Transverse colon (tissue), 4 donors: ENCODE measurements around the gene ZNF512B. TPM values are rescaled to one million over a fixed set of nuclear protein-coding genes. Genes with fewer than 3 reads are reported as not detected.

Experiments used
- DNase-seq: peaks from one replicate; pipeline ENCODE4 v3.0.0-alpha.2; 2019
- H3K27ac ChIP-seq, 4 donors: fragments of 200-600 bp; sonication (generic); 2 replicates each; pipeline ENCODE4 v1.5.1; 2016 to 2018; ENCODE audit warnings: inconsistent platforms in 4 of 4
- H3K27me3 ChIP-seq: fragments of 200-600 bp; sonication (generic); 2 replicates; pipeline ENCODE4 v1.5.1; 2017; ENCODE audit warnings: inconsistent platforms
- H3K36me3 ChIP-seq, 4 donors: fragments of 200-600 bp; sonication (generic); 2 replicates each; pipeline ENCODE4 v1.5.1; 2017 to 2019; ENCODE audit warnings: inconsistent platforms in 4 of 4
- H3K4me1 ChIP-seq, 4 donors: fragments of 200-600 bp; sonication (generic); 2 replicates each; pipeline ENCODE4 v1.5.1; 2017 to 2020; ENCODE audit warnings: inconsistent platforms in 4 of 4
- H3K4me3 ChIP-seq, 4 donors: fragments of 200-600 bp; sonication (generic); 1 replicate in 1 of 4; 2 replicates in 3 of 4; pipeline versions ENCODE4 v1.5.1 to v1.6.1; 2017 to 2019; ENCODE audit warnings: inconsistent platforms in 4 of 4
- H3K9me3 ChIP-seq, 2 donors: fragments of 200-600 bp; sonication (generic); 2 replicates each; pipeline ENCODE4 v1.5.1; 2017 to 2019; ENCODE audit warnings: inconsistent platforms in 2 of 2
- CTCF ChIP-seq, 5 experiments: fragments of 200-600 bp in 3 of 5; fragments of 450-650 bp in 2 of 5; sonication (generic) in 3 of 5; IDR thresholded peaks; 1 replicate in 2 of 5; 2 replicates in 3 of 5; pipeline ENCODE4 v1.5.1; 2016 to 2017; ENCODE audit warnings: antibody characterized with exemption in 5 of 5, inconsistent platforms in 3 of 5, mild to moderate bottlenecking in 2 of 5, moderate library complexity in 1 of 5
- EP300 ChIP-seq: sonication (generic); formaldehyde crosslinking; IDR thresholded peaks from one replicate; pipeline ENCODE4 v1.6.1; 2017; ENCODE audit warnings: antibody characterized with exemption, low read depth
- POLR2A ChIP-seq: fragments of 450-650 bp; IDR thresholded peaks from one replicate; pipeline ENCODE4 v1.6.1; 2016; ENCODE audit warnings: antibody characterized with exemption, mild to moderate bottlenecking, moderate library complexity
- POLR2AphosphoS5 ChIP-seq, 3 donors: sonication (generic); formaldehyde crosslinking; IDR thresholded peaks; one replicate each; pipeline ENCODE4 v1.6.1; 2016; ENCODE audit warnings: antibody characterized with exemption in 3 of 3
- WGBS, 2 donors: methylation state at CpG; one replicate each; pipeline ENCODE4 v1.1.5; 2018; ENCODE audit warnings: low coverage in 1 of 2; 5-methylcytosine and 5-hydroxymethylcytosine counted together
- in situ Hi-C, 4 donors: fragments of 200-750 bp; cut with MboI; loops; one replicate each; pipeline versions ENCODE4 v1.15.0 to v1.15.1; 2017; ENCODE audit warnings: low sequenced_read_pairs in 3 of 4, low pct_ligation_motif_present in 1 of 4, low pct_unique_long_range_greater_than_20kb in 1 of 4
- intact Hi-C: fragments of 100-400 bp; cut with DNase I; formaldehyde crosslinking; loops from one replicate; pipeline ENCODE4 v1.15.1; 2023; ENCODE audit warnings: low total_unique reads
- total RNA-seq, 4 donors: library from RNA; depleted of rRNA; stranded (reverse); fragments of >200 nt; gene quantifications; one replicate each; pipeline ENCODE4 v1.1.0, GENCODE V29; 2016

Gene ZNF512B
- total RNA-seq, 4 donors from 2014 or later, result 1.8 to 5.2 (median 2.1) TPM

- no peaks in the 10 kb centered on the region for H3K36me3 ChIP-seq
- intact Hi-C loops (no loop called here), in situ Hi-C loops (no loop called here)
- 83 to 96% methylated on average over 5 to 22 of the region's 28 CpGs for WGBS, 2 donors
- no peak overlapping the region for H3K27ac ChIP-seq
- peaks cover 8 to 16% (median 11%) of the 10 kb centered on the region in 4 donors for H3K4me1 ChIP-seq
- TF ChIP-seq EP300 (no peak), POLR2A (no peak), POLR2AphosphoS5 (IDR thresholded peaks at IDR 0.05) (no peak), CTCF (IDR thresholded peaks at IDR 0.05) (no peak)
- H3K27me3 ChIP-seq, result peaks cover 13% of the 10 kb centered on the region
- no peak overlapping the region for H3K4me3 ChIP-seq
- no peaks in the 10 kb centered on the region for H3K9me3 ChIP-seq
- DNase-seq, result peak; percentile 8
Measured at GRCh38 chr20:63967330-63968135, 2.2 kb downstream of the ZNF512B start.

GRCh38 chr20:63966944-63967322 lies 2.8 kb downstream of the ZNF512B start:
- TF ChIP-seq EP300 (no peak), CTCF (IDR thresholded peaks at IDR 0.05) (no peak), POLR2AphosphoS5 (IDR thresholded peaks at IDR 0.05) (no peak), POLR2A (no peak)
- Histone ChIP-seq H3K4me1 (peaks cover 8 to 16% (median 11%) of the 10 kb centered on the region in 4 donors), H3K27me3 (peaks cover 13% of the 10 kb centered on the region), H3K36me3 (no peaks in the 10 kb centered on the region), H3K27ac (no peak overlapping the region), H3K9me3 (no peaks in the 10 kb centered on the region), H3K4me3 (no peak overlapping the region)
- 88 to 91% methylated on average over 6 to 13 of the region's 13 CpGs for WGBS, 2 donors
- intact Hi-C loops, result no loop called here
- DNase-seq, result no peak
- in situ Hi-C loops, result no loop called here

DNA sequence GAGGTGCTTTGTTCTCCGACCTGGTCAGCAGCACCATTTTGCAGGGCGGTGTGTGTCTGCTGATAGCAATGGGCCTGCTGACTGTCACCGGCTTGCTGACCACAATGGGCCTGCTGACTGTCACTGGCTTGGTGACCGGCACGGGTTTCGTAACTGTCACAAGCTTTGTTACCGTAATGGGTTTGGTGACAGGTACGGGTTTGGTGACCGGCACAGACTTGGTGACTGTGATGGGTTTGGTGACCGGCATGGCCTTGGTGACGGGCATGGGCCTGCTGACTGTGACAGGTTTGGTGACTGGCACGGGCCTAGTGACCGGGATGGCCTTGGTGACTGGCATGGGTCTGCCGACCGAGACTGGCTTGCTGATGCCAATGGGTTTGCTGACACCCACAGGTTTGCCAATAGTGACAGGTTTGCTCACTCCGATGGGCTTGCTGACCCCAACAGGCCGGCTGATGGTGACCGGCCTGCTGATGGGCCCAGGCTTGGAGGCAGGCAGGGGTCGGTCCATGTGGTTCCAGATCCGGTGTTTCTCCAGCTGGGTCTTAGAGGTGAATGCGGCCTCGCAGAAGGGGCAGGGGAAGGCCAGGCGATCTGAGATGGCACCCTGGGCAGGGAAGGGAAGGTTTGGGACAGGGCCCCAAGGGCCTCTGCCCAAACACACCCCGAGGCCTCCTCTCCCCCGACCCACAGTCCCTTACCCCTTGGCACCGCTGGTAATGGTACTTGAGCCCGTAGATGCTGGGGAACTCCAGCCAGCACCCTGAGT lies 3.4 kb downstream of the ZNF512B start:
- Histone ChIP-seq H3K9me3 (no peaks in the 10 kb centered on the region), H3K27ac (no peak overlapping the region), H3K27me3 (peaks cover 13% of the 10 kb centered on the region), H3K36me3 (no peaks in the 10 kb centered on the region), H3K4me1 (peaks cover 8 to 16% (median 11%) of the 10 kb centered on the region in 4 donors), H3K4me3 (no peak overlapping the region)
- 94% methylated on average over 27 of the region's 27 CpGs; no CpG with 5 or more reads in 1 of the 2 donors for WGBS, 2 donors
- no peak for DNase-seq
- in situ Hi-C loops (no loop called here), intact Hi-C loops (no loop called here)
- no peak for TF ChIP-seq CTCF (IDR thresholded peaks at IDR 0.05)
- TF ChIP-seq POLR2A, result no peak
- no peak for TF ChIP-seq EP300
- TF ChIP-seq POLR2AphosphoS5 (IDR thresholded peaks at IDR 0.05), result no peak

DNA sequence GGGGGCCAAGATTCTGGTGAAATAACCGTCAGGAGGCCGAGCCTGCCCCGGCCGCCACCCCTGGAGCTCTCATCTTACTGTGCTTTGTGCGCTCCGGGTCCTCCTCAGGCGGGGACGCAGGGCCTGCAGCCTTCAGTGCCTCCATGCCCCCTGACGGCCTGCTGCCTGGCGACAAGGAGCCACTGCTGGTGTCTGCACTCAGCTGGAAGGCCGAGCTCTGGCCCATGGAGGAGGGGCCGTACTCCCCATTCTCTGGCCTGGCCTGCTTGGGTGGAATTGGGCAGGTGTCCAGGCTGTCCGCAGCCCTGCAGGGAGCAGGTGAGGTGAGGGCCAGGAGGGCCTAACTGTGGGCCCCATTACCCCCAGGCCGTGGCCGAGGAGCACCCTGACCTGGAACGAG lies 5.3 kb downstream of the ZNF512B start:
- 91% methylated on average over 16 of the region's 16 CpGs; no CpG with 5 or more reads in 1 of the 2 donors for WGBS, 2 donors
- in situ Hi-C loops, result no loop called here
- no peak for DNase-seq
- H3K36me3 ChIP-seq, result no peaks in the 10 kb centered on the region
- intact Hi-C loops, result no loop called here
- no peak overlapping the region for H3K4me3 ChIP-seq
- H3K27me3 ChIP-seq, result peaks cover 5% of the 10 kb centered on the region
- peaks cover 8 to 10% (median 9%) of the 10 kb centered on the region in 4 donors for H3K4me1 ChIP-seq
- no peak overlapping the region for H3K27ac ChIP-seq
- TF ChIP-seq EP300 (no peak), POLR2A (no peak), CTCF (IDR thresholded peaks at IDR 0.05) (no peak), POLR2AphosphoS5 (IDR thresholded peaks at IDR 0.05) (no peak)
- no peaks in the 10 kb centered on the region for H3K9me3 ChIP-seq
